Measurements from ENCODE around the gene KCNAB2. TPM values are rescaled to one million over a fixed set of nuclear protein-coding genes. Genes with fewer than 3 reads are reported as not detected.

Gene KCNAB2
- total and polyA plus RNA-seq, 2 experiments from 2014 or later, result 3.1 to 3.5 TPM

DNA sequence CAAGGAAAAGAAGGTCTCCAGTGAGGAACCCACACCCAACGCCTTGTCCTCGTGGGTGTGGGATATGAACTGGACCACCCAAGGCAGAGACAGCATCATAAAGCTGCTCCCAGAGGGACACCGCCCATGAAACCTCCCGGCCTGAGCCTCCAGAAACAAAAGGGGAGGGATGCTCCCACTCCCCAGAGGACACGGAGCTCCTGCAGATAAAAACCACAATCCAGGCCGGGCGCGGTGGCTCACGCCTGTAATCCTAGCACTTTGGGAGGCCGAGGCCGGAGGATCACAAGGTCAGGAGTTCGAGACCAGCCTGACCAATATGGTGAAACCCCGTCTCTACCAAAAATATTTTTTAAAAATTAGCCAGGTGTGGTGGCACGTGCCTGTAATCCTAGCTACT lies 68.1 kb downstream of the KCNAB2 start:
- Histone ChIP-seq H3K9me3 (ENCODE audit: low read depth) (no peaks in the 10 kb centered on the region), H3K4me3 (no peak overlapping the region), H4K20me1 (ENCODE audit: insufficient read depth, poor library complexity, severe bottlenecking) (no peaks in the 10 kb centered on the region), H2AFZ (no peak overlapping the region), H3K27ac (no peak overlapping the region), H3K27me3 (peaks cover 3% of the 10 kb centered on the region), H3K36me3 (replicated peaks; ENCODE audit: insufficient read depth, low read depth) (no peaks in the 10 kb centered on the region), H3K9me2 (replicated peaks; ENCODE audit: insufficient read depth) (no peaks in the 10 kb centered on the region), H3K4me2 (no peak overlapping the region), H3K4me1 (ENCODE audit: insufficient read depth) (no peaks in the 10 kb centered on the region), H3K79me2 (no peaks in the 10 kb centered on the region)
- WGBS (ENCODE audit: low lambda C conversion rate, missing lambda C conversion rate), result 93% methylated on average over 14 of the region's 14 CpGs
- no peak for DNase-seq (ENCODE audit: low spot score)
- TF ChIP-seq EZH2 (IDR thresholded peaks at IDR 0.05; ENCODE audit: borderline replicate concordance) (no peak), EZH2phosphoT487 (IDR thresholded peaks at IDR 0.05; ENCODE audit: low read depth, severe bottlenecking, unreplicated experiment) (no peak)
- TF ChIP-seq, protein P1, sequence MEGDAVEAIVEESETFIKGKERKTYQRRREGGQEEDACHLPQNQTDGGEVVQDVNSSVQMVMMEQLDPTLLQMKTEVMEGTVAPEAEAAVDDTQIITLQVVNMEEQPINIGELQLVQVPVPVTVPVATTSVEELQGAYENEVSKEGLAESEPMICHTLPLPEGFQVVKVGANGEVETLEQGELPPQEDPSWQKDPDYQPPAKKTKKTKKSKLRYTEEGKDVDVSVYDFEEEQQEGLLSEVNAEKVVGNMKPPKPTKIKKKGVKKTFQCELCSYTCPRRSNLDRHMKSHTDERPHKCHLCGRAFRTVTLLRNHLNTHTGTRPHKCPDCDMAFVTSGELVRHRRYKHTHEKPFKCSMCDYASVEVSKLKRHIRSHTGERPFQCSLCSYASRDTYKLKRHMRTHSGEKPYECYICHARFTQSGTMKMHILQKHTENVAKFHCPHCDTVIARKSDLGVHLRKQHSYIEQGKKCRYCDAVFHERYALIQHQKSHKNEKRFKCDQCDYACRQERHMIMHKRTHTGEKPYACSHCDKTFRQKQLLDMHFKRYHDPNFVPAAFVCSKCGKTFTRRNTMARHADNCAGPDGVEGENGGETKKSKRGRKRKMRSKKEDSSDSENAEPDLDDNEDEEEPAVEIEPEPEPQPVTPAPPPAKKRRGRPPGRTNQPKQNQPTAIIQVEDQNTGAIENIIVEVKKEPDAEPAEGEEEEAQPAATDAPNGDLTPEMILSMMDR (IDR thresholded peaks at IDR 0.05; ENCODE audit: poor library complexity), result no peak

DNA sequence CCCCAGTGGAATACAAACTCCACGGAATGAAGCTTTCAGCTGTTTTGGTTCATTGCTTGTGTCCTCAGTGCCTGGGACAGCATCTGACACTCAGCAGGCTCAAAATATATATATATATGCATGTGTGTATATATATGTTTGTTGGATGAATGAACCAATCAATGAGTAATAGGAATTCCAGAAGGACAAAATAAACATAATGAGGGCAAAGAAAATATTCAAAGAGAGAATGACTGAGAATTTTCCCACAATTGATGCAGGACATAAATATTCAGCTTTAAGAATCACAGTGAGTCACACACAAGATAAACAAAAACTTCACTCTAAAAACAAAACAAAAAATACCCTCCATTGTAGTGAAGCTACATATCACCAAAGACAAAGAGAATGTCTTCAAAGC lies 70.4 kb downstream of the KCNAB2 start:
- Histone ChIP-seq H3K9me3 (ENCODE audit: low read depth) (no peaks in the 10 kb centered on the region), H4K20me1 (ENCODE audit: insufficient read depth, poor library complexity, severe bottlenecking) (no peaks in the 10 kb centered on the region), H3K4me1 (ENCODE audit: insufficient read depth) (no peaks in the 10 kb centered on the region), H2AFZ (no peak overlapping the region), H3K4me2 (no peak overlapping the region), H3K27ac (no peak overlapping the region), H3K4me3 (no peak overlapping the region), H3K36me3 (replicated peaks; ENCODE audit: insufficient read depth, low read depth) (no peaks in the 10 kb centered on the region), H3K79me2 (no peaks in the 10 kb centered on the region), H3K9me2 (replicated peaks; ENCODE audit: insufficient read depth) (no peaks in the 10 kb centered on the region), H3K27me3 (no peaks in the 10 kb centered on the region)
- 75% methylated on average over 1 of the region's 1 CpG for WGBS (ENCODE audit: low lambda C conversion rate, missing lambda C conversion rate)
- TF ChIP-seq, protein P1 (IDR thresholded peaks at IDR 0.05; ENCODE audit: poor library complexity), result no peak
- TF ChIP-seq EZH2 (IDR thresholded peaks at IDR 0.05; ENCODE audit: borderline replicate concordance) (no peak), EZH2phosphoT487 (IDR thresholded peaks at IDR 0.05; ENCODE audit: low read depth, severe bottlenecking, unreplicated experiment) (no peak)
- no peak for DNase-seq (ENCODE audit: low spot score)

DNA sequence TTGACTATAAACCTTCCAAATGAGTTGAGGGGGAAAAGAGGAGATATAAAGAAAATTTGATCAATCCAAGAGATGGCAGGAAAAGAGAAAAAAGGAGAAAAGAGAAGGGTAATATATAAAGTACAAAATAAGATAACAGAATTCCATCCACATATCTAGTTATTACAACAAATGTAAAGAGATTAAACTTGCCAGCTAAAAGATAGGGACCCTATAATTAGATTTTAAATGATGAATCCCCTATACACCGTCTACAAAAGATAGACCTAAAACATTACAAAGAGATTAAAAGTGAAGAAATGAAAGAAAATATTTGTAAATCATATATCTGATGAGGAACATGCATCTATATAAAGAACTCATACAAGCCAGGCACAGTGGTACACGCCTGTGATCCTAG lies 71.4 kb downstream of the KCNAB2 start:
- 81% methylated on average over 2 of the region's 2 CpGs for WGBS (ENCODE audit: low lambda C conversion rate, missing lambda C conversion rate)
- no peak overlapping the region for H3K4me2 ChIP-seq
- TF ChIP-seq EZH2phosphoT487 (IDR thresholded peaks at IDR 0.05; ENCODE audit: low read depth, severe bottlenecking, unreplicated experiment) (no peak), EZH2 (IDR thresholded peaks at IDR 0.05; ENCODE audit: borderline replicate concordance) (no peak)
- TF ChIP-seq, protein P1 (IDR thresholded peaks at IDR 0.05; ENCODE audit: poor library complexity), result no peak

DNA sequence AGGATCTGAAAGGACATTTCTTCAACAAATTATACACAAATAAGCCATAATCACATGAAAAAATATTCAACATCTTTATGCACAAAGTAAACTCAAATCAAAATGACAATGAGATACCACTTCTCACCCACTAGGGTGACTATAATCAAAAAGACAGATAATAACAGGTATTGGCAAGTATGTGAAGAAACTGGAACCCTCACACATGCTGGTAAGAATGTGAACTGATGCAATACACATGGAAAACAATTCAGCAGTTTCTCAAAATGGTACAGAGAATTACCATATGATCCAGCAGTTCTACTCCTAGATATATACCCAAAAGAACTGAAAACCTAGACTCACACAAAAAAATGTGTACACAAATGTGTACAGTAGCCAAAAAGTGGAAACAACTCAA lies 71.9 kb downstream of the KCNAB2 start:
- Histone ChIP-seq H3K4me2 (no peak overlapping the region), H4K20me1 (ENCODE audit: insufficient read depth, poor library complexity, severe bottlenecking) (no peaks in the 10 kb centered on the region), H3K9me3 (ENCODE audit: low read depth) (no peaks in the 10 kb centered on the region), H3K27ac (no peak overlapping the region), H3K79me2 (no peaks in the 10 kb centered on the region), H3K27me3 (no peaks in the 10 kb centered on the region), H3K36me3 (replicated peaks; ENCODE audit: insufficient read depth, low read depth) (no peaks in the 10 kb centered on the region), H2AFZ (no peak overlapping the region), H3K4me1 (ENCODE audit: insufficient read depth) (no peaks in the 10 kb centered on the region), H3K9me2 (replicated peaks; ENCODE audit: insufficient read depth) (no peaks in the 10 kb centered on the region), H3K4me3 (no peak overlapping the region)
- TF ChIP-seq EZH2phosphoT487 (IDR thresholded peaks at IDR 0.05; ENCODE audit: low read depth, severe bottlenecking, unreplicated experiment), result no peak
- no peak for TF ChIP-seq EZH2 (IDR thresholded peaks at IDR 0.05; ENCODE audit: borderline replicate concordance)
- TF ChIP-seq, protein P1 (IDR thresholded peaks at IDR 0.05; ENCODE audit: poor library complexity), result no peak
- no peak for DNase-seq (ENCODE audit: low spot score)

More for the DNA sequence above, 71.4 kb downstream of the KCNAB2 start:
- Histone ChIP-seq H3K27me3 (no peaks in the 10 kb centered on the region), H3K4me3 (no peak overlapping the region), H3K9me3 (ENCODE audit: low read depth) (no peaks in the 10 kb centered on the region), H3K27ac (no peak overlapping the region), H3K4me1 (ENCODE audit: insufficient read depth) (no peaks in the 10 kb centered on the region), H3K79me2 (no peaks in the 10 kb centered on the region), H3K36me3 (replicated peaks; ENCODE audit: insufficient read depth, low read depth) (no peaks in the 10 kb centered on the region), H3K9me2 (replicated peaks; ENCODE audit: insufficient read depth) (no peaks in the 10 kb centered on the region), H2AFZ (no peak overlapping the region), H4K20me1 (ENCODE audit: insufficient read depth, poor library complexity, severe bottlenecking) (no peaks in the 10 kb centered on the region)
- no peak for DNase-seq (ENCODE audit: low spot score)

All from hepatocyte (in vitro differentiated cells).